Nephron progenitor cell (in vitro differentiated cells): ENCODE measurements around the gene ALLC.
"Not testable (repeated sequence)": the region's sequence is repeated elsewhere in the genome, so short reads cannot be mapped to it uniquely, and the experiment has no call there.

Experiments
- DNase-seq: peaks from one replicate; pipeline ENCODE4 v3.0.0; 2021
- H3K27ac Mint-ChIP-seq: 2 replicates; pipeline ENCODE4 v1.8.0; 2021; ENCODE audit warnings: mild to moderate bottlenecking, moderate library complexity, mixed read lengths
- H3K27me3 Mint-ChIP-seq: 2 replicates; pipeline ENCODE4 v1.8.0; 2021; ENCODE audit warnings: mild to moderate bottlenecking, low read depth, mixed read lengths; ENCODE audit not compliant: poor library complexity
- H3K36me3 Mint-ChIP-seq: 2 replicates; pipeline ENCODE4 v1.8.0; 2021; ENCODE audit warnings: low read depth, mixed read lengths
- H3K4me1 Mint-ChIP-seq: 2 replicates; pipeline ENCODE4 v1.8.0; 2021; ENCODE audit warnings: mixed read lengths
- H3K4me3 Mint-ChIP-seq: 2 replicates; pipeline ENCODE4 v1.8.0; 2021; ENCODE audit warnings: mild to moderate bottlenecking, moderate library complexity, mixed read lengths
- H3K9me3 Mint-ChIP-seq: 2 replicates; pipeline ENCODE4 v1.8.0; 2021; ENCODE audit warnings: mild to moderate bottlenecking, moderate library complexity, mixed read lengths
- CTCF ChIP-seq: fragments of 200-600 bp; sonication (generic); IDR thresholded peaks from 2 replicates; pipeline ENCODE4 v1.5.0; 2021; ENCODE audit warnings: antibody characterized with exemption

The ALLC gene

GRCh38 chr2:3618367-3618766 lies 39.6 kb upstream of the ALLC start:
- Mint-ChIP-seq H3K27me3 (peaks cover 13% of the 10 kb centered on the region), H3K27ac (no peak overlapping the region), H3K4me1 (no peaks in the 10 kb centered on the region), H3K9me3 (peaks cover 67% of the 10 kb centered on the region), H3K4me3 (no peak overlapping the region), H3K36me3 (peaks cover 8% of the 10 kb centered on the region)
- TF ChIP-seq CTCF = no peak
- no peak for DNase-seq

GRCh38 chr2:3619033-3619432 lies 39.0 kb upstream of the ALLC start:
- no peak for DNase-seq
- Mint-ChIP-seq H3K4me1 (no peaks in the 10 kb centered on the region), H3K36me3 (peaks cover 8% of the 10 kb centered on the region), H3K4me3 (no peak overlapping the region), H3K27me3 (peaks cover 13% of the 10 kb centered on the region), H3K9me3 (peaks cover 65% of the 10 kb centered on the region), H3K27ac (no peak overlapping the region)
- TF ChIP-seq CTCF = no peak

- not testable (repeated sequence) for DNase-seq, H3K36me3 Mint-ChIP-seq, H3K4me3 Mint-ChIP-seq, H3K4me1 Mint-ChIP-seq, H3K27ac Mint-ChIP-seq
- H3K27me3 Mint-ChIP-seq = peaks cover 16% of the 10 kb centered on the region
- H3K9me3 Mint-ChIP-seq = peaks cover 59% of the 10 kb centered on the region
Measured at GRCh38 chr2:3619661-3620060, 38.3 kb upstream of the ALLC start.

- Mint-ChIP-seq H3K27ac (no peak overlapping the region), H3K4me3 (no peak overlapping the region), H3K27me3 (peaks cover 17% of the 10 kb centered on the region), H3K36me3 (peaks cover 8% of the 10 kb centered on the region), H3K9me3 (peaks cover 50% of the 10 kb centered on the region), H3K4me1 (no peaks in the 10 kb centered on the region)
- TF ChIP-seq CTCF = no peak
- DNase-seq = no peak
Measured at GRCh38 chr2:3620834-3621233, 37.2 kb upstream of the ALLC start.

- H3K4me3 Mint-ChIP-seq = no peak overlapping the region
- peaks cover 17% of the 10 kb centered on the region for H3K27me3 Mint-ChIP-seq
- H3K4me1 Mint-ChIP-seq = no peaks in the 10 kb centered on the region
- no peak for TF ChIP-seq CTCF
- no peak for DNase-seq
- H3K36me3 Mint-ChIP-seq = peaks cover 3% of the 10 kb centered on the region
- no peak overlapping the region for H3K27ac Mint-ChIP-seq
- peaks cover 33% of the 10 kb centered on the region for H3K9me3 Mint-ChIP-seq
Measured at GRCh38 chr2:3622967-3623366, 35.0 kb upstream of the ALLC start.

GRCh38 chr2:3624059-3624794 lies 33.8 kb upstream of the ALLC start:
- H3K27ac Mint-ChIP-seq = no peak overlapping the region
- peaks cover 26% of the 10 kb centered on the region for H3K9me3 Mint-ChIP-seq
- no peak for DNase-seq

More at GRCh38 chr2:3624059-3624794, 33.8 kb upstream of the ALLC start:
- TF ChIP-seq CTCF = no peak
- Mint-ChIP-seq H3K36me3 (no peaks in the 10 kb centered on the region), H3K27me3 (peaks cover 15% of the 10 kb centered on the region), H3K4me3 (no peak overlapping the region), H3K4me1 (no peaks in the 10 kb centered on the region)
